Measurements from ENCODE around the gene HABP2.

The HABP2 gene

GRCh38 chr10:113590581-113590980 lies 37.7 kb downstream of the HABP2 start:
- ChIA-PET POLR2A (no interaction called here), CTCF (interaction anchor here (1.6 kb wide), 1 partner anchor 16 kb away, joined by 5 read pairs; no protein-coding TSS in a partner anchor)
- DNase-seq (ENCODE audit: extremely low spot score) = no peak
- no peak for TF ChIP-seq CTCF (IDR thresholded peaks at IDR 0.05; ENCODE audit: control extremely low read depth, extremely low read depth, low read depth, missing control alignments)

- POLR2A ChIA-PET = no interaction called here
- DNase-seq (ENCODE audit: extremely low spot score) = peak; percentile 24
- CTCF ChIA-PET = no interaction called here
- no peak for TF ChIP-seq CTCF (IDR thresholded peaks at IDR 0.05; ENCODE audit: control extremely low read depth, extremely low read depth, low read depth, missing control alignments)
Measured at GRCh38 chr10:113592380-113592779, 39.5 kb downstream of the HABP2 start.

- ChIA-PET POLR2A (no interaction called here), CTCF (interaction anchor here (1.0 to 1.3 kb wide), 2 partner anchors 31 to 98 kb away, joined by 3 read pairs; no protein-coding TSS in a partner anchor)
- TF ChIP-seq CTCF (IDR thresholded peaks at IDR 0.05; ENCODE audit: control extremely low read depth, extremely low read depth, low read depth, missing control alignments) = no peak
- DNase-seq (ENCODE audit: extremely low spot score) = no peak
Measured at GRCh38 chr10:113594652-113595051, 41.8 kb downstream of the HABP2 start.

DNA sequence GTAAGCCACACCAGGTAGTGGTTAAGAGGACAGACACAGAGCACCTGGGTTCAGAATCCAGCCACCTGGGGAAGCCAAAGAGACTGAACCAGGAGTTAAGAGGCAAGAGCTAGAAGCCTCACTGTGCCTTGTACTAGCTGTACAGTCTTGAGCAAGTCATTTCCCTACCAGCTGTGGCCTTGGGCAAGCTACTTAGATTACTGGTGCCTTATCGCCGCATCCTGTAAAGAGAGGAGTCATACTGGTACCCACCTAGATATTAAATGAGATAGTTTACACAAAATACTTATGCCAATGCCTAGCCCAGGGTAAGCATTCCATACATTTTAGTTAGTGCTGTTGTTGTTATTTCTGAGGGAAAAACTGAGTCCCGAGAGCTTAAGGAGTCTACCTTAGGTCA lies 47.7 kb downstream of the HABP2 start:
- POLR2A ChIA-PET = no interaction called here
- CTCF ChIA-PET = interaction anchor here (1.8 kb wide), 1 partner anchor 29 kb away, joined by 3 read pairs; no protein-coding TSS in a partner anchor
- no peak for DNase-seq (ENCODE audit: extremely low spot score)
- TF ChIP-seq CTCF (IDR thresholded peaks at IDR 0.05; ENCODE audit: control extremely low read depth, extremely low read depth, low read depth, missing control alignments) = no peak

DNA sequence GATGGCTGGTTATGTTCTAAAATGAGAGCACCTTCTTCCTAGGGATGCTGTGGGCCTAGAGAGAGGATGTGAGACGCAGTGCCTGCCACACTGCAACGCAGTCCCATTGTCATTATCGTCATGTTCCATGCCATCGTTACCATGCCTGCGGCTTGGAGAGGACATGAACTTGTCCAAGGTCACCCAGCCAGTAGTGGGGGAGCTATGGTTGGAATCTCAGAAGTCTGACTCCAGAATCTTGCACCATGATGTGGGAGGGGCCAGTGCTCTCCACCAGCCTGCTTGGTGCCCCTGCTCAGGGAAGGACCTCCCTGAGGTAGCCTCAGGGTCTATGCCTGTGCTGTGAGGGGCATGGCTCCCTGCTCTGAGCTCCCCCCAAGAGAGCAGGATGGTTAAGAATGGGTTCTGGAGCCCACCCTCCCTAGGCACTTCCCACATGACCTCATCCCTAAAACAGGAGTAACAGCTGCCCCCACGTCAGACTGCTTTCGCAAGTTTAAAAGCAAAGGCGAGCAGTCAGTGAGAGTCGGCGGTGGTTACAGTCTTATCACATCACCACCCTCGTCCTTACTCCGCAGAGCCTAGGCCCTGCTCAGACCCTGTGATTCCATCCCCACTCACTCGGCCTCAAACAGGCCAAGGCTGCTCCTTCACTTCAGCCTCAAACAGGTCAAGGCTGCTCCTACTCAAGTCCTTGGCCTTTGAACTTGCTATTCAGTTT lies 50.4 kb downstream of the HABP2 start:
- ChIA-PET POLR2A (no interaction called here), CTCF (interaction anchor here (2.0 kb wide), 1 partner anchor 12 kb away, joined by 5 read pairs; no protein-coding TSS in a partner anchor)
- no peak for TF ChIP-seq CTCF (IDR thresholded peaks at IDR 0.05; ENCODE audit: control extremely low read depth, extremely low read depth, low read depth, missing control alignments)

GRCh38 chr10:113604572-113604971 lies 51.7 kb downstream of the HABP2 start:
- CTCF ChIA-PET = no interaction called here

More for the DNA sequence above, 50.4 kb downstream of the HABP2 start:
- DNase-seq (ENCODE audit: extremely low spot score) = no peak

More at GRCh38 chr10:113604572-113604971, 51.7 kb downstream of the HABP2 start:
- POLR2A ChIA-PET = no interaction called here
- DNase-seq (ENCODE audit: extremely low spot score) = no peak
- TF ChIP-seq CTCF (IDR thresholded peaks at IDR 0.05; ENCODE audit: control extremely low read depth, extremely low read depth, low read depth, missing control alignments) = no peak
